NCI-H748 (cell line): Measurements from ENCODE around the gene FRY.

Experiments
- DNase-seq: peaks from one replicate; lab custom pipeline; 2025; ENCODE audit not compliant: unreplicated experiment; lab: John Stamatoyannopoulos, UW

FRY gene

DNA sequence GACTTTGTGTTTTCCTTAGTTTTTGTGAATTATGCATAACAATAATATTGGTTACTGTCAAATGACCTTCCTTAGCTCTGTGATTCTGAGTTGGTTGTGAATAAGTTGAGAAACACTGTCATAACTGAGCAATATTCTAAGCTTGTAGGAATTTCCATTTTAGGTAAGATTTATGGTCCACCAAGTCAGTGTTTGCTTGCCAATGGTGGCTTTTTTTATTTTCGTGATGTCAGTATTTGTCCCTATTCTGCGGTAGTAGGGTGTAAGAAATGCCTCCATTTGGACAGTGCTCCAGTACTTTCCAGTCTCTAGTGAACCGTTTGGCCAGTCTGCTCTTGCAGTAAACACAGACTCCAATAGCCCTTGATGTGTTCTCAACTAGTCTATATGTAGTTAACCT, 94.7 kb downstream of the FRY start:
- no peak for DNase-seq

DNA sequence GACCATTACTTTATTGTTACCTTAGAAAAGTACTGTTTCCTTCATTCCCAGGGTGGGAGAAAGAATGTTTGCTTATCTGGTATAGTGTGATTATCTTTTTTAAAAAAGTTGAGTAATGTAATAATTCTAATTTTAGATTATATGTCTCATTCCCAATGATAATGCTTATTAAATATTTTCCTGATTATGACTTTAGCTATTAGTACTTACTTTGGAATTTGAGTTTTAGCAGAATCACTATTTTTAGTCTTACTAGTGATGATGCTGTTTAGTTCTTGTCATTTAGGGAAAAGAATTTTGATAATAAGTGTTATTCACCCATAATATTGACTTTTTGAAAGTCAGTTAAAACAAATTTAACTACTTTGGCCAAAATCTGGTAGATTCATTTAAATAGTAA, 95.2 kb downstream of the FRY start:
- DNase-seq: no peak

DNA sequence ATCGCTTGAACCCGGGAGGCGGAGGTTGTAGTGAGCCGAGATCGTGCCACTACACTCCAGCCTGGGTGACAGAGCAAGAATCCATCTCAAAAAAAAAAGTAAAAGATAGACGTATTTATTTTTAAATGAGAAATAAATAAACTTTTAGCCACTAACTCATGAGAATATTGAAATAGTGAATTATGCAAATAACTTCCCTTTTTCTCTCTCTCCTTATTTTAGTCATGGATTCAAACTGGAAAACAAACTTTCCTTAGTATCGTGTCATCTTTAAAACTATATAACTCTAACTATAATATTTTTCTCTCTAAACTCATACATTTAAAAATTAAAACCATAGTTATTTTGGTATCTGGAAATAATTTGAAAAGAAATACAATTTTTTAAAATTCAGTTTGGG, 96.1 kb downstream of the FRY start:
- DNase-seq: no peak

DNA sequence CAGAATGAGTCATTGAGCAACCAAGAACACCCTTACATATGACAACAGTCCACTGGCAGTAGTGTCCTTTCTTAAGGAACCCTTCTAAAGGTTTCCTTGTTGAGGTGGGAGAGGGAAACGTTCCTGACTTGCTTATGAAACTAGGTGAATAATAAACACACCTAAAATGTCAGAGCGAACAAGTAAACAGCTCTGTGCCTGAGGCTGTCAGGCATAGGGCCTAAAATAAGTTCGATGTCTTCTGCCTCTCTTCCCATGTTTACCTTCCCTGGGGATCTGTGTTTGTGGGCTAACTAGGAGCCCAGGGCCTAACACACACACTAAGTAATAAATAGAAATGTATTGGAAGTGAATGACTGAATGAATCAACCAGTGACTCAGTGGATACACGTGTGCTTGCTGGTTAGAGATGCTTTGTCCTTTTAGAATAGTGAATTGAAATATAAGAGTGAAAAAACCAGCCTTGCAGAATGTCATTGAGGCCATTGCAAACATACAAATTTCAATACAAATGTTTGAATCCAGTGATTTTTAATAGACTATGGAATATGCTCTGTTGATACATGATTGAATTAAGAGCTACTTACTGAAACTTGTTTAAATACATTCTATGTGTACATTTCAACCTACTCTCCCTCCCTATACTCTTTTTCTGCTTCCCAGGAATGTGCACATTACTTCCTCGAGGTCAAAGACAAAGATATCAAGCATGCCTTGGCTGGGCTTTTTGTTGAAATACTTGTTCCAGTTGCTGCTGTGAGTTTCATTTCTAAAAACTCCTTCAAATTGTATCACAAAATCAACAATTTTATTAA, 102.9 kb downstream of the FRY start:
- DNase-seq: no peak

DNA sequence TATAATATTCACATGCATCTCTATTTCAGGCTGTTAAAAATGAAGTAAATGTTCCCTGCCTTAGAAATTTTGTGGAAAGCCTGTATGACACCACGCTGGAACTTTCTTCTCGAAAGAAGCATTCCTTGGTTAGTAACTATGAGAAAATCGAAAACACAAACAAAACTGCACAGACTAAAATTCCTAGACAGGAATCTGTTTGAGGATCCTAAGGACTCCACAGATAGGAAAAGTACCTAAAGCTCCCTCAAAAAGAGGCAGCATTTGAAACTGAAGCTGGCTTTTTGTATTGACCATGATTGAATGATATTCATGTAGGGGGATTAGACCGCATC, 103.4 kb downstream of the FRY start:
- no peak for DNase-seq

DNA sequence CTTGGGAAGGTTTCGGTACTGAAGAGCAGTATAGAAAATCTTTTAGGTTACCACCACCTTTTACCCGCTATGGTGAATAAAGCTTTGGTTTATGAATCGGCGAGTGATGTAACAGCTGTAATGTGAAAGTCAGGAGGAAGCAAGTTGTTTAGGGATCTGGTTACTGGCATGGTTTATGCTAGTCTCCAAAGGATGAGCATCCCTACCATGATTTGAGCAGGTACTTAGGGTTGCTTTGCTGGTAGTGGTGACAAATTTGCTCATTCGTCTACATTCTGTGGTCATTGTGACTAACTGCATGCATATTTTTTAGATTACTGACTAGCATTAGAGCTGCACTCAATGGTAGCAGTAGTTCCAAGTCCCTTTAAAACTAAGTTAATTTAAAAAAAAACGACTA, 104.1 kb downstream of the FRY start:
- no peak for DNase-seq

DNA sequence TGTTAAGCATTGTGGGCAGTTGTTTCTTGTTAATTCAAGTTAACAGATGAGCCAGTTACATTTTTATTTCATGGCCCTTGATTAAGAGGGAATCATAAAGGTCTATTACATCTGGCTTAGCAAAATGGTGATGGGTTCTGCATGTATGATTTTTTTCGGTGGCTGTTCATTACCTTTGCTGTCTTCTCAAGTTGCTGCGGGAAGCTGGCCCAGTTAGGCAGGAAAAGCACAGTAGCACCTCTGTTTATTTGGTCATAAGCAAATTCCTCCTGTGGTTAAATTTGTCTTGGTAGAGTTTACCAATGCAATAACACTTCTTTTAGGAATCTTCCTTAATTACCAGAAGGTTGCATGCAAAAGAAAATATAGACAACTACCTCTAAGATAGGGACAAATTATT, 104.5 kb downstream of the FRY start:
- DNase-seq: no peak

DNA sequence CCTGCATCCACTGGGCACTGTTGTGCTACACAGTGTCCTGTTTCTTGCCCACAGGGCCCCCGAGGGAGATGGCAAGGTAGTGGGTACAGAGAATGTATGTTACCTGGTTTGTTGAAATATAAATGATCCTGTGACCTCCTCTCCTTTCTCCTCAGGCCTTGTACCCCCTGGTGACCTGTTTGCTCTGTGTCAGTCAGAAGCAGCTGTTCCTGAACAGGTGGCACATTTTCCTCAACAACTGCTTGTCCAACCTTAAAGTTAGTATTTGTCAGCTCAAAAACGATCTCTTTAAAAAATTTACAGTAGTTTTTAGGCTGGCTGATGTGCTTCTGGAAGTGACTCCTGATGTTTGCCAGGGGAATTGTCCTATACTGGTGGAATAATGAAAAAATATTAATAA, 105.1 kb downstream of the FRY start:
- peak; percentile 70 for DNase-seq

DNA sequence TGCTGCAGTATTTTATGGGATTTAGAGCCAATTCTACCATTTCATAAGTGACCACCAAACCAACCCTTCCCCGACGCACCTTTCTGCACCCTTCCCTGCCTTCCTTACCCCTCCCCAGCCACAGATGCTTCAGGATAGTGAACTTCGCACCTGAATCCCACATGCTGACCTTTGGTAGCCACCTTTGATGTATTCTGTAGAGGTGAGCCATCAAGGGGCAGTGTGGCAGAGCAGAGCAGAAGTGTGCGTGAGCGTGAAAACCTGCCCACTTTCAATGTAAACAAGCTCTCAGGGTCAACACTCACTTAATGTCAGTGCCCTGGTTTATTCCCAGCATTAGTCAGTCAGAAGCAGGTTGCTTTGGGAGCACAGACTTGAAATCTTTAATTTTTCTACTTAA, 107.7 kb downstream of the FRY start:
- DNase-seq: peak; percentile 28

DNA sequence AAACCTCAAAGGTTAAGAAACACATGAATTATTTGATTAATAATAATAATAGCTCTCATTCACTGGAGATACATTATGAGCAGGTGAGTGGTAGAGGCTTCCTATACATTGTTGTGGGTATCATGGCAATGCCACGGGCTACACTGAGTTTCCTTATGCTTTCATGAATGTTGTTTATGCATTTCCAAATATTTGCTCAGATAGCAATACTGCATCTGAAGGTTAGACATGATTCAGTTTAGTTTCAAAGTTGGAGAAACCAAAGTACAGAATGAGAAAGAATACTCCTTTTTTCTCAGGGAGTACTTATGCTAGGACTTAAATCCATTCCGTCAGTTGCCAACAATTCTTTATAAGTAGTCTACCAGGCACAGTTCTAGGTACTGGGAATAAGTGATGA, 108.5 kb downstream of the FRY start:
- no peak for DNase-seq

DNA sequence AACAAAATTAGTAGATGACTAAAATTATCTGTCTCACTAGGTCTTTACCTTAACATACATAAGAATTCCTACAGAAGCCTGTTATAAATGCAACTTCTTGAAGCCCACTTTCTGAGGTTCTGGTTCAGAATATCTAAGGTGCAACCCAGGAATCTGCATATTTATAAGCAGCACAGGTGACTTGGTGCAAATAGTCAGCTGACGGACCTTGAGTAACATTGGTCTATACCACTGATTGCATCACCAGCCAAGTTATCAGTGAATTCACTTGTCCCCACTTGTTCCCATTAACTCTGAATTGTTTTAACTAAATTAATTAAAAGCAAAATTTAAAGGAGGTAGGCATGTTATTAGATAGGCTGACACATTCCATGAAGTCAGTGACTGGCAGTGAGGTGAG, 109.9 kb downstream of the FRY start:
- no peak for DNase-seq

DNA sequence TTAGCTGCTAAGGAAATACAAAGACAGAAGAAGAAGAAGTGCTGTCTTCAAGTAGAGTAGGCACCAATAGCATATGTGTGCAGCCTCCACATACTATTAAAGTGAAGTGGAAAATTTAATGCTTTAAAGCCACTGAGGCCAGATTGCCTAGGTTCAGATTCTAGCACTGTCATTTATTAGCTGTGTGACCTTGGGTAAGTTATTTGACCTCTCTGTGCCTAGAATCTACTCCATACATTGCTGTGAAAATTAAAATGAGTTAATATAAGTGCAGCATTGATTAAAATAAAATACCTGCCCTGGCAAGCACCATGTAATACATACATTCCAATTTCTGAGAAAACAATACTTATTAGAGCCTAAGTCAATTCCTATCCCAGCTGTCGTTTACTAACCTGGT, 110.5 kb downstream of the FRY start:
- no peak for DNase-seq

DNA sequence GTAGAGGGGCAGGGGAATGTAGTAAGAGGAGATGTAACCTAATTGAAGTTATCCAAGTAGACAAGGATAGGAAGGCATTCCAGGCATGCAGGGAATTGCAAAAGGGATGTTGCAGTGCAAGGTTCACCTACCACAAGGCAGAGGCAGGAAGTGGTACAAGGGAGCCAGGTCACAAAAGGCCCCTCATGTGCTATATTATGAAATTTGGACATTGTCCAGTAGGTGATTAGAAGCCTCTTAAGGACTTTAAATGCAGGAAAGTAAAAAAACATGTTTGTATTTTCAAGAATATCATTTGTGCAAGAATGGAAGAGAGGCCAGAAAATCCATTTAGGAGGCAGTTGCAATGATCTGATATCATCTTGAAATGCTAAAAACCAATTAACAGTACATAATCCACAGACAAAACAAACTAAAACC, 111.4 kb downstream of the FRY start:
- peak; percentile 27 for DNase-seq

DNA sequence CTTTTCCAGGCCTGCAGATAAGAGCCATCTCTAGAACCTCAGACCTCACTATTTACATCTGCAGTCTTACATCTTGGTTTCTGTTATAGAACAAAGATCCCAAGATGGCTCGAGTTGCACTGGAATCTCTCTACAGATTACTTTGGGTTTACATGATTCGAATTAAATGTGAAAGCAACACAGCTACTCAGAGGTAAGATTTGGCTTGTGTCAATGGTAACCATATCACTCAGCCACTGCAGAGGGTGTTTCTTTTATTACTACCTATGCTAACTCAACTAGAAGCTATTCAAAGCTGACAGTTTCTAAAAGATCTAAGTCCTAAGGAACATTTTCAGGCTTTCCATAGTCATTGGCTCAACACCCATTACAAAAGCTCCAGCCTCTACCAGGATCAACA, 115.6 kb downstream of the FRY start:
- DNase-seq: no peak

DNA sequence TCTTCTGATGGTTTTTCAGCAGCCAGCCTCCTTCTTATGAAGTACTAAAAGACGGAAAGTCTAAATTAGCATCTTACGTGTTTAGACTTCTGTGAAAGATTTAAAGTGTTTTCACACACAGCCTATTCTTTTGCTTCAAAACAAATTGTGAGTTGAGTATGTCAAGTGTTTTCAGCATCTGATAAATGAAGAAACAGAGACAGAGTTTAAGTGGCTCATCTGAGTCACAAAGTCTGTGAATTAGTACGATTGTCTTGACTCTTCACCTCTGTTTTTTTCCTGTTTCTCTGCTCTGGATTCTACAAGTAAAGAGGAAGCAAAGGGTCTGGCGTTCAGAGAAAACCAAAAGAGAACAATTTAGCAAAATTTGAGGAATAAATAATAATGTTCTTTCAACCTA, 116.4 kb downstream of the FRY start:
- DNase-seq: no peak

DNA sequence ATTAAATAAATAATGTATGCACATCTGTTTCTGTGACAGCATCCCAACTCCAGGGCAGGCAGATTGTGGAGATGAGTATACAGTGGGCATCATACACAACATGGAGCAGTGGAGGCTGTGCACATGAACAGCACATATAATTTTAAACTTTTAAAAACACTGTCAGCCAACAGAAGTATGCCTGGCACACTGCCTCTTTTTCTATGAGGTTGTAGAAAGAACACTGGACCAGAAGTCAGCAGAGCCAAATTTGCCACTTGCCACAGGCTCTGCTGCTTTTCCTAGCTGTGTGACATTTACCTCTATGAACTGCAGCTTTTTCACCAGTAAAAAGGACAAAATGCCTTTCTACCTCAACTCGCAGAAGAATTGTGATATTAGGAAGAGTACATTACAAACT, 118.7 kb downstream of the FRY start:
- DNase-seq: no peak

DNA sequence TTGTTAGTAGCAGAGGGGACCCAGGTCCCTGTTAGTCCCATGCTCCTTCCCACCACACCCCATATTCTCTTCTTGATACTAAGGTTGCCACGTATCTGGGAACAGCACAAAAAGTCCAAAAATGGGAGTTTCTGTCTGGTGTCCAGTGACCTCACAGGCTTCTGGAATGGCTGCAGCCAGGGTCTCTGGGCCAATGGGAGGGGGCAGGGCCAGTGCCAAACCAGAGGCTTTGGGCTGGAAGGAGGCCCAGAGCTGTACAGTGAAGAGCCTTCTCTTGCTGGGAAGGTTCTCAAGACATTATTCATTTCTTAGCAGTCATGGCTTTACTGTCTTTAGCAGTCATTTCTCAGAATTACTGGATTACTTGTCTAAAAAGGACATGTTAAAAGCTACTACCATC, 119.2 kb downstream of the FRY start:
- no peak for DNase-seq

DNA sequence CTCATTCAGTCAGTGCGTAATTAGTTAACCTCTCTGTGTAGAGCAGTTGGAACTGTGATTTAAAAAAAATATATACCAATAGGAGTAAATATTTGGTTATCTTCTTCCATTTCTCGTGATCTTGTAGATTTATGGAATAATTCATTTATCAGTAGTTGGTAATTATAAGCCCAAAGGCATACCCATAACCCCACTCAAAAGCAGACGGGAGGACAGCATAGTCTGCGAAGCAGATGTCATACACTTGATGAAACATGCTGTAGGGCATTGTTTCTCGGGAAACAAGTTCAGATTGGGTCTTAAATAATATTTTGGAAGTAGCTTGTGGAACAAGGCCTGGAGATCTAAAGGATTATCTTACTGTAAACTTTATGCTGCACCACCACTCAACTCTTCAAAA, 119.7 kb downstream of the FRY start:
- DNase-seq: no peak

DNA sequence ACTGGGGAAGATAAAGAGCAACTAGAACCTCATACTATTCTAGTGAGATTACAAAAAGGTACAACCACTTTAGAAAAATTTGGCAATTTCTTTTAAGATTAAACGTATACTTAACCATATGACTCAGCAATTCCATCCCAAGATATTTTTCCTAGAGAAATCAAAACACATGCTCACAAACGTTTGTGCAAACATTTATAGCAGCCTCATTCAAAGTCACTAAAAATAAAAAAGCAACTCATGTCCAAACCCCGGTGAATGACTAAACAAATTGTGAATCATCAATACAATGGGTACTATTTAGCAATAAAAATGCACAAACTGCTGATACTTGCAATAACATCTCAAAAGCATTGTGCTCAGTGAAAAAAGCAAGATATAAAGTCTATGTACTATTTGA, 121.5 kb downstream of the FRY start:
- DNase-seq: no peak

DNA sequence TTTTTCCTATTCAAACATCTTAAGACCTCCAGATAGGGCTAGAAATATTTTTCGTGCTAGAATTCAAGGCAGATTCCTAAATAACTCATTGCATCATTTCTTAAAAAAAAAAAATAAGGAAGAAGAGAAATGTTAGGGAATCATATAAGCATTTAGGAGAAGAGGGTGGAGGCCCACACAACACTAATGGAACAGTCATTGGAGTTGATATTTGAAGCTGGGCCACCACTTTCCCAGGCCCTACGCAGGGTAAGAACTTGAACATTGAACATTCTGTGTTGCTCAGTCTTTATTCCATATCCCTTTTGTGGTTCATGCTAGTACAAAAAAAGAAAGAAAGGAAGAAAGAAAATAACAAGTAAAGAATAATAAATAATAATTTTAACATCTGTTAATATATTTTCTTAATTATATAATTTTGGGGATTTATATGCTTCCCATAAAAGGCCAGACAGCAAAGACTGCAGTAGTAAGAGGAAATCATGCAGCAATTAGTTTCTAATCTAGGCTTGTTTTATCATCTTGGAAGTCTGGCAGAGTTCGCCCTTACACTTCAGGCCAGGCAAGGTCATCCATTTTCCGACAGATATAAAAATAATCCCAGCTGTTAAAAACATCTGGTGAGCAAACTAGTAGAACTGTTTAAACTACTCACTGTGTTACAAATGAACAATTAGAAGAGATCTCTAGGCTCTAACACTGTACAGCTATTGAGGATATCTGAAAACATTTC, 127.7 kb downstream of the FRY start:
- DNase-seq: no peak

DNA sequence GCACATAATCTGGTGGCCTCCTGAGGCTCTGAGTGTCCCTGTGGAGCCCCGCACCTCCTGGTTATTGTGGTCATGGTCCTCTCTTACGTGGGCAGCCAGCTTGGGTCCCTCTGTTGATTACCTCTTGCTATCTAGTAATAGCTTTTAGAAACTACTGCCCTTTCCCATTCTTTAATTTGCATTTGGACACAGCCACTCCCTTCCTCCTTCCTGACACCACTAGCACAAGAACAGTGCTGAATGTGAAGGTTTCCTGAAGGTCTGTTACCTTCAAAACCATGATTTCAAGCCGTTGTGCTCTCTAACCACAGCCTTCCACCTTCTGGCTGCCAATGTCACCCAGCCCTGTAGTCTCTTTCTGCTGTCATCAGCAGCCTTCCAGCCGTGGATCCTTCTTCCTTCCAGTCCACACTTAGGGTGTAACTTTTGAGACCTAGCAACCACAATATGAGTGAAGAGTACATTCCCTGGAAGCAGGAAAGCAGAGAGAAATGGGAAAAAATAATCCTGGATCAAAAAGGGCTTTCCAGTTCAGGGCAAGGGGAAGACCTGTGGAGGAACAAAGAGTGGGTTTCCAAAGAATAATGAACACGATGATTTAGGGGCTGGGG, 130.9 kb downstream of the FRY start:
- DNase-seq: no peak

DNA sequence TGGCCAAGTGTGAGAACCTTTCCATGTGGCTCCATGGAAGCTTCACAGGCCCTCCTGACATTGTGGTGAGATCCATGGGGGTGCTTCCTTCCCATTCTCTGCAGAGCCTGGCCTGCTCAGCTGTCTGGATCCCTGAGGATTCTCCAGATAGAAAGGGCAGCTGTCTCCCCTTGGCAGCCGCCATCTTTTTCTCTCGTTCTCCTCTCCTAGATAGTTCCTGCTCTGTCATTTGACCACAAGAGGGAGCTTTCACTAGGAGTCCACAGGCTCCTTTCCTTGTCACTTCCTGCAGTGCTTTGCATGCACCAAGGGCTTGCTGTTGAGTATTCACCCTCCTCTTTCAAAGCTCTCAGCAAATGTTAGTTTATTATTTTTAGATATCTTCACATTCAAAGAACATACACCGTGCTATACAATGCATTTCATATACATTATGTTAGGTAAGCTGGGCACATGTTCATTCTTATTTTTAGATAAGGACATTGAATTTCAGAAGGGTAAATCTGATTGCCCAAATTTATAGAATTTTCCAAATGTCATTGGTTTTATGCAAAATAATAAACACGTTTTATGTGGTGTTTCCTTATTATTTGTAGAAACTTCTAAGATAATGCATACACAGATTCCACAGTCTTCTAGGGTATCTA, 133.2 kb downstream of the FRY start:
- DNase-seq: peak; percentile 96
